ENCODE measurements around the gene WNK2. TPM values are rescaled to one million over a fixed set of nuclear protein-coding genes. Genes with fewer than 3 reads are reported as not detected.

The WNK2 gene
- polyA plus RNA-seq, 3 donors, result 0.40 TPM; not detected in 2

- TF ChIP-seq CTCF (IDR thresholded peaks at IDR 0.05), result no peak
- H3K79me2 ChIP-seq (ENCODE audit: insufficient read depth, low read length), result no peaks in the 10 kb centered on the region
- H4K20me1 ChIP-seq (ENCODE audit: insufficient read depth, low read length), result no peaks in the 10 kb centered on the region
- H3K27me3 ChIP-seq (ENCODE audit: control insufficient read depth in 2 of 2, insufficient read depth in 2 of 2, low read length in 2 of 2), result no peaks in the 10 kb centered on the region
- Mint-ChIP-seq H3K27me3 (ENCODE audit: low read depth in 3 of 3) (peaks cover 4 to 19% (median 10%) of the 10 kb centered on the region in 3 donors), H3K9me3 (no peaks in the 10 kb centered on the region), H3K36me3 (no peaks in the 10 kb centered on the region), H3K4me1 (peaks cover 9% of the 10 kb centered on the region), H3K4me3 (no peak overlapping the region), H3K27ac (no peak overlapping the region)
- H3K4me2 ChIP-seq (replicated peaks; ENCODE audit: extremely low read depth, low read length, poor library complexity, severe bottlenecking), result no peak overlapping the region
- H3K9me3 ChIP-seq (replicated peaks in 1 of 2; ENCODE audit: control insufficient read depth in 1 of 2, insufficient read depth in 1 of 2, low read length in 2 of 2), result no peaks in the 10 kb centered on the region
- no peak for DNase-seq
- no peak overlapping the region for H2AFZ ChIP-seq (ENCODE audit: insufficient read depth, low read depth, low read length, poor library complexity, severe bottlenecking)
- 97% methylated on average over 35 of the region's 35 CpGs for WGBS (ENCODE audit: insufficient coverage)
- intact Hi-C loops (cut with micrococcal nuclease), result loop anchor here (10.0 kb wide), 1 partner anchor 202 kb away; no protein-coding TSS in a partner anchor
- H3K27ac ChIP-seq (ENCODE audit: low read depth in 1 of 2, low read length in 2 of 2), result no peak overlapping the region
- peaks cover 9 to 10% of the 10 kb centered on the region in 2 donors for H3K4me1 ChIP-seq (ENCODE audit: control insufficient read depth in 1 of 2, insufficient read depth in 2 of 2, low read length in 2 of 2)
- H3K36me3 ChIP-seq (replicated peaks in 1 of 2; ENCODE audit: control insufficient read depth in 1 of 2, insufficient read depth in 2 of 2, low read length in 2 of 2), result no peaks in the 10 kb centered on the region
- no peak overlapping the region for H3K9ac ChIP-seq (ENCODE audit: insufficient read depth, low read length, poor library complexity, severe bottlenecking)
- H3K4me3 ChIP-seq (replicated peaks in 1 of 3; ENCODE audit: low read depth in 2 of 3, low read length in 3 of 3), result no peak overlapping the region
Measured at GRCh38 chr9:93306579-93307091, 122.7 kb downstream of the WNK2 start.

GRCh38 chr9:93307468-93308157 is 123.7 kb downstream of the WNK2 start:
- Histone ChIP-seq H3K4me2 (replicated peaks; ENCODE audit: extremely low read depth, low read length, poor library complexity, severe bottlenecking) (no peak overlapping the region), H2AFZ (ENCODE audit: insufficient read depth, low read depth, low read length, poor library complexity, severe bottlenecking) (no peak overlapping the region), H3K27ac (ENCODE audit: low read depth in 1 of 2, low read length in 2 of 2) (no peak overlapping the region), H3K9me3 (replicated peaks in 1 of 2; ENCODE audit: control insufficient read depth in 1 of 2, insufficient read depth in 1 of 2, low read length in 2 of 2) (no peaks in the 10 kb centered on the region), H3K4me3 (replicated peaks in 1 of 3; ENCODE audit: low read depth in 2 of 3, low read length in 3 of 3) (no peak overlapping the region), H3K79me2 (ENCODE audit: insufficient read depth, low read length) (no peaks in the 10 kb centered on the region), H3K9ac (ENCODE audit: insufficient read depth, low read length, poor library complexity, severe bottlenecking) (no peak overlapping the region), H3K27me3 (ENCODE audit: control insufficient read depth in 2 of 2, insufficient read depth in 2 of 2, low read length in 2 of 2) (peaks cover 0 to 2% of the 10 kb centered on the region in 2 donors), H3K4me1 (ENCODE audit: control insufficient read depth in 1 of 2, insufficient read depth in 2 of 2, low read length in 2 of 2) (peaks cover under 1 to 1% of the 10 kb centered on the region in 2 donors), H4K20me1 (ENCODE audit: insufficient read depth, low read length) (no peaks in the 10 kb centered on the region), H3K36me3 (replicated peaks in 1 of 2; ENCODE audit: control insufficient read depth in 1 of 2, insufficient read depth in 2 of 2, low read length in 2 of 2) (no peaks in the 10 kb centered on the region)
- Mint-ChIP-seq H3K27ac (no peak overlapping the region), H3K36me3 (no peaks in the 10 kb centered on the region), H3K9me3 (no peaks in the 10 kb centered on the region), H3K4me1 (no peaks in the 10 kb centered on the region), H3K27me3 (ENCODE audit: low read depth in 3 of 3) (peaks cover 6 to 22% (median 16%) of the 10 kb centered on the region in 3 donors), H3K4me3 (no peak overlapping the region)
- intact Hi-C loops (cut with micrococcal nuclease), result loop anchor here (10.0 kb wide), 1 partner anchor 203 kb away; no protein-coding TSS in a partner anchor
- WGBS (ENCODE audit: insufficient coverage), result 93% methylated on average over 21 of the region's 24 CpGs
- no peak for TF ChIP-seq CTCF (IDR thresholded peaks at IDR 0.05)
- DNase-seq, result no peak

All from CD14-positive monocyte (primary cell).